Activated CD4-positive, alpha-beta T cell treated with anti-CD3 and anti-CD28 coated beads for 1 hour (primary cell): ENCODE data around the gene EDARADD.

ENCODE experiments used
- DNase-seq: peaks from one replicate; pipeline ENCODE4 v3.0.0-alpha.2; 2020

EDARADD gene

GRCh38 chr1:236520445-236521005 is 126.4 kb downstream of the EDARADD start:
- no peak for DNase-seq

DNA sequence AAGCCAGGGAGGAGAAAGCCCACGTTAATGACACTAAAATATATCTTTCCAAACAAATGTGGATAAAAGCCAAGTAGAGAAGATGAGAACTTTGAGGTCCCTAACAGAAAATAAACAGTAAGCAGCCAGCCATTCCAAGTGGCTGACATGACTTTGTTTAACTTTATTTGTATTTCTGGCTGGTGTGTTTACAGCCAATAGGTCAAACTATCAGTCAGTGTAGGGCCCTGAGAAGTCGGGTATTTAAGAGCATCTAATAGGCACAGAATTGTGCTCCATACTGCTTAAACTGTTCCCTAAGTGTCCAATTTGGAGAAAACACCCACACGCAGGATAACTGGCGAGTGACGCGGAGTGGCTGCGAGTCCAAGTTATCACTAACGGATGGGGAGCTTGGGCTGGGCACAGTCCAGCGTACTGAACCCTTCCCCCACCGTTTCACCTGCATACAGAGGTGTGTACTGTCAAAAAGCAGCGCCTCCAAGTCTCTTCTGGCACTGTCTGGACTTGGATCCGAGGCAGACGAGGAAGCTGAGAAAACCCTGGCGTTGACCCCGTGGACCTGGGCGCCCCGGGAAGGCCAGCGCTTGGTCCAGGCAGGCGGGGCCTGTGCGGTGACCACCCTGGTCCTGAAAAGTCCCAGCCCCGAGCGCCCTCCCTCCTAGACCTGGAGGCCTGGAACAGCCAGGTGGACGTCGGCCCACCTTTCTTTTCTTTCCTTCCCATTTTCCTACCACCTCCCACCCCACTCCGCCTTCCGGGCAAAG is 129.0 kb downstream of the EDARADD start:
- no peak for DNase-seq

- peak; percentile 78 for DNase-seq
These were observed 129.6 kb downstream of the EDARADD start, which contains the start of gene LGALS8 for GRCh38 chr1:236523704-236524141. TSS of gene LGALS8 (plus strand) at chr1:236523982. CDS start at chr1:236526071, 2,089 bp downstream.

- peak; percentile 35 for DNase-seq
These were observed 130.2 kb downstream of the EDARADD start for GRCh38 chr1:236524142-236524894.

DNA sequence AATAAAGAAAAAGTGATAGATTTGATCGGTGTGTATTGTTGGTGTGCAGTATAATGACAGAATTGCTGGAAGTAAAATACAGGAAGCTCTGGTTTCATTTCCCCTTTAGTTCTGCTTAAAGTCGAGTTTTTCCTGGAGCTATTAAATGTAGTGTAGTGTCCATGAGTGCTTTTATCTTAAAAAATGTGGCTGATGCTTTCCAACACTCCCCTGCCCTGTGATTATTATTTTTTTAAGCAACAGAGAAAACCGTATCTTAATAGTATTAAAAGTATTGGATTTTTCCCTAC is 130.8 kb downstream of the EDARADD start:
- DNase-seq: no peak

DNA sequence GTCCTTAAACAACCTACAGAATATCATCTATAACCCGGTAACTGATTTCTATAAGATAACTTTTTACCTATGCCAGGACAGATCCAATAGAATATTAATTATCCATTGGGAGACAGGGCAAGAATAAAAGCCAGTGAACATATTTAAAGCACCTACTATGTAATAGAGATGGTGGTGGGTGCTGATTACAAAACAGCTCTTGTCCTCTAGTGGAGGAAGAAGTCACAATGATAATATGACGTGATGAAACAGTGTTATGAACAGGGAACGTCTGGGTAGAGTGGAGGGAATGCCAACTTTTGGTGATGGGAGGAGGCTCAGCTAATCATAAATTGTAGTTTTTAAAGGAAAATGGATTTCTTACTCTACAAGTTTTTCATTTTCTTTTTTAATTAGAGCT is 132.0 kb downstream of the EDARADD start:
- DNase-seq: no peak

GRCh38 chr1:236530286-236530685 is 136.2 kb downstream of the EDARADD start:
- no peak for DNase-seq

DNA sequence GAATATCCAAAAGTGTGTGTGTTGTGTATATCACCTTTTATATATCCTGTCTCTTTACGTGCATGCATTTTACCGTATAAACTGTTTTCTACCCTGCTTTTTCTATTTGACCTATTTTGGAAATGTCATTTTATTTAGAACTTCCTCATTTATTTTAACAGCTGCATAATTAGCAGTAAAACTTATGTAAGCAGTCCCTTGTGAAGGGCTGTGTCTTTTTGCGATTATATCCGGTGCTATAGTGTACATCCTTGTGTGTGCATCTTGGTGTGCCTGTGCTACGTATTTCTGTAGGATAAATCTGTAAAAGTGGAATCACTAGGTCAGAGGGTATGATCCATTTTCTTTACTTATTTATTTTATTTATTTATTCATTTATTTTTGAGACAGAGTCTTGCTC is 136.9 kb downstream of the EDARADD start:
- no peak for DNase-seq

DNA sequence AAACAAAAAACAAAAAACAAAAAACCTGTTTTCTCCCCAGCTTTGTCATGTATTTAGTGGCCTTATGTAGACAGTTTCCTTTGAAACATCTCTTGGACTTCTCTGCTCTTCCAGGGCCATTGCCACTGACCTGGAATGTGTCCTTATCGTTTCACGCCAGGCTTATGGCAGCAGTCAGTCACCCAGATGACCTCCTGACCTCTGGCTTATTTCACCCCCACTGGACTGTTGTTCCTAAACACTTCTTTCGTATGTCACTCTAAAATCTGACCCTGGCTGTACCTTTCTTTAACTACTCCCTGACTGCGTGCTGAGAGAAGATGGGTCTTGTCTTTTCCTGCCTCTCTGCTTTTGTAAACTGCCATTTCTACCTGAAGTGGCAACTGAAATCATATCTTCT is 138.8 kb downstream of the EDARADD start:
- no peak for DNase-seq

- DNase-seq: peak; percentile 18
These were observed 140.1 kb downstream of the EDARADD start for GRCh38 chr1:236534151-236534651.
